Measurements from ENCODE around the gene SH2D3C. TPM values are rescaled to one million over a fixed set of nuclear protein-coding genes. Genes with fewer than 3 reads are reported as not detected.

The SH2D3C gene
- total and polyA plus RNA-seq, 2 of the 8 experiments (the other 6 are each of a cell fraction or from before 2014, with no cell fraction given) = 6.4 to 8.1 TPM

GRCh38 chr9:127809540-127810377 lies 31.3 kb upstream of the SH2D3C start:
- Histone ChIP-seq H3K14ac (ENCODE audit: insufficient read length) (no peak overlapping the region), H2AK5ac (ENCODE audit: low read depth, low read length) (no peak overlapping the region), H2BK12ac (ENCODE audit: low read depth, low read length) (no peak overlapping the region), H3K79me2 (ENCODE audit: control insufficient read depth in 1 of 2, insufficient read depth in 2 of 2, low read length in 2 of 2) (no peaks in the 10 kb centered on the region), H2BK15ac (ENCODE audit: low read length) (no peak overlapping the region), H3K9me3 (ENCODE audit: insufficient read depth in 2 of 2, low read depth in 1 of 2, low read length in 1 of 2) (no peaks in the 10 kb centered on the region), H2BK120ac (replicated peaks; ENCODE audit: low read depth, low read length) (no peak overlapping the region), H2AFZ (ENCODE audit: low read length) (no peak overlapping the region), H3K4me3 (ENCODE audit: extremely low read depth in 1 of 4, insufficient read depth in 2 of 4, low read depth in 3 of 4, low read length in 4 of 4) (peak overlapping the region in 3 of 4 experiments; percentile 15 to 47 (median 19); a peak in 4 of 8 replicates), H3K23ac (ENCODE audit: insufficient read length) (no peak overlapping the region), H2BK20ac (ENCODE audit: low read length) (no peak overlapping the region), H3K56ac (replicated peaks; ENCODE audit: insufficient read length, low read depth, low read length) (no peak overlapping the region), H4K20me1 (replicated peaks in 1 of 2; ENCODE audit: control insufficient read depth in 1 of 2, insufficient read depth in 2 of 2, low read length in 2 of 2) (peaks cover 2 to 21% of the 10 kb centered on the region in 2 experiments), H3K9ac (replicated peaks in 1 of 4; ENCODE audit: extremely low read depth in 1 of 4, low read depth in 3 of 4, low read length in 3 of 4) (peak overlapping the region in 2 of 4 experiments; percentile 26 to 53; a peak in 3 of 7 replicates), H3K79me1 (ENCODE audit: low read depth, low read length) (0 out of 2 replicates have a peak, but pooled peaks cover 2% of the 10 kb centered on the region), H3K36me3 (ENCODE audit: control insufficient read depth in 2 of 4, insufficient read depth in 4 of 4, low read length in 3 of 4) (peaks cover 15 to 29% (median 26%) of the 10 kb centered on the region in 4 experiments; a peak in 7 of 8 replicates), H3K4me2 (ENCODE audit: insufficient read depth in 1 of 2, low read depth in 2 of 2, low read length in 2 of 2) (peak overlapping the region; percentile 33 to 71), H3K23me2 (ENCODE audit: low read depth, low read length) (peaks cover 2% of the 10 kb centered on the region; the same call in 1 of the 2 replicates), H3K18ac (ENCODE audit: extremely low read depth, low read length) (no peak overlapping the region; the same call in none of the 2 replicates), H3K4me1 (replicated peaks in 1 of 4; ENCODE audit: control insufficient read depth in 3 of 4, insufficient read depth in 4 of 4, low read length in 3 of 4) (peaks cover 0 to 8% (median 6%) of the 10 kb centered on the region in 4 experiments; a peak in 5 of 7 replicates), H4K91ac (replicated peaks; ENCODE audit: insufficient read length, low read length) (no peak overlapping the region), H3K27me3 (replicated peaks in 1 of 4; ENCODE audit: control insufficient read depth in 3 of 4, extremely low read depth in 1 of 4, insufficient read depth in 3 of 4, low read length in 3 of 4) (no peaks in the 10 kb centered on the region), H3K4ac (replicated peaks; ENCODE audit: insufficient read length, low read depth, low read length) (no peak overlapping the region), H4K5ac (ENCODE audit: insufficient read length, low read depth, low read length) (peak overlapping the region; percentile 37), H3K27ac (ENCODE audit: low read depth, low read length) (peak overlapping the region; percentile 60; the same call in 1 of the 2 replicates), H2BK5ac (ENCODE audit: low read depth, low read length) (no peak overlapping the region; the same call in 1 of the 2 replicates), H4K8ac (ENCODE audit: extremely low read depth, insufficient read depth, low read length) (0 out of 2 replicates have a peak overlapping the region, but pooled peaks have one; percentile 64)
- DNase-seq (ENCODE audit: low read depth in 1 of 2, low spot score in 2 of 2) = peak in 1 of 2 experiments; percentile 74
- ChIA-PET CTCF (ENCODE audit: partially characterized antibody) (interaction anchor here (0.7 to 4.5 kb wide), 6 partner anchors 9 to 60 kb away, joined by 3 to 14 read pairs (median 5); no protein-coding TSS in a partner anchor), POLR2A (ENCODE audit: partially characterized antibody) (interaction anchor here (0.7 to 2.8 kb wide), 9 partner anchors 9 to 59 kb away, joined by 3 to 14 read pairs (median 5); no protein-coding TSS in a partner anchor)
- no peak for FAIRE-seq
- 39% methylated on average over 23 of the region's 57 CpGs; no CpG with 5 or more reads in 1 of the 2 experiments for WGBS, 2 experiments (ENCODE audit: extremely low coverage in 1 of 2, insufficient coverage in 1 of 2, insufficient read length in 1 of 2, insufficient replicate concordance in 2 of 2, low coverage in 1 of 2, low lambda C conversion rate in 2 of 2, missing lambda C conversion rate in 1 of 2)
- TF ChIP-seq BCL11A (IDR thresholded peaks at IDR 0.05; ENCODE audit: low read depth in 2 of 2, low read length in 2 of 2) (no peak), CHD1 (IDR thresholded peaks at IDR 0.05; ENCODE audit: low read depth, low read length) (no peak)
